CD4-positive, alpha-beta T cell treated with Interleukin-15 for 1 hour (primary cell): ENCODE data around the gene MITF.

Experiments used
- DNase-seq: peaks from one replicate; pipeline ENCODE4 v3.0.0-alpha.2; 2020

The MITF gene

GRCh38 chr3:69842789-69843188, 103.5 kb downstream of the MITF start:
- no peak for DNase-seq

GRCh38 chr3:69844706-69845105, 105.4 kb downstream of the MITF start:
- DNase-seq: no peak

- DNase-seq: no peak
Measured at GRCh38 chr3:69847303-69847702, 108.0 kb downstream of the MITF start.

- no peak for DNase-seq
Measured at GRCh38 chr3:69848113-69848512, 108.8 kb downstream of the MITF start.

- no peak for DNase-seq
Measured at GRCh38 chr3:69850849-69851248, 111.6 kb downstream of the MITF start.

GRCh38 chr3:69853027-69853426, 113.8 kb downstream of the MITF start:
- DNase-seq: no peak

- DNase-seq: no peak
Measured at GRCh38 chr3:69855436-69856162, 116.3 kb downstream of the MITF start.

- no peak for DNase-seq
Measured at GRCh38 chr3:69856965-69857705, 117.9 kb downstream of the MITF start.

- no peak for DNase-seq
Measured at GRCh38 chr3:69861556-69861955, 122.3 kb downstream of the MITF start.

- DNase-seq: no peak
Measured at GRCh38 chr3:69864141-69864540, 124.9 kb downstream of the MITF start.

- DNase-seq: no peak
Measured at GRCh38 chr3:69864766-69865165, 125.5 kb downstream of the MITF start.

GRCh38 chr3:69865925-69866679, 126.8 kb downstream of the MITF start:
- no peak for DNase-seq

GRCh38 chr3:69866988-69867720, 127.9 kb downstream of the MITF start:
- DNase-seq: no peak

- DNase-seq: no peak
Measured at GRCh38 chr3:69867941-69868505, 128.8 kb downstream of the MITF start.

- DNase-seq: no peak
Measured at GRCh38 chr3:69868841-69869420, 129.7 kb downstream of the MITF start.

- DNase-seq: no peak
Measured at GRCh38 chr3:69869643-69870042, 130.4 kb downstream of the MITF start.

- DNase-seq: no peak
Measured at GRCh38 chr3:69871251-69871650, 132.0 kb downstream of the MITF start.

- DNase-seq: no peak
Measured at GRCh38 chr3:69871868-69872267, 132.6 kb downstream of the MITF start.

- no peak for DNase-seq
Measured at GRCh38 chr3:69872783-69873378, 133.6 kb downstream of the MITF start.

- DNase-seq: no peak
Measured at GRCh38 chr3:69876073-69876472, 136.8 kb downstream of the MITF start.

- DNase-seq: no peak
Measured at GRCh38 chr3:69878254-69878653, 139.0 kb downstream of the MITF start.

GRCh38 chr3:69879051-69879450, 139.8 kb downstream of the MITF start:
- DNase-seq: no peak
